22Rv1 (cell line): ENCODE results near the gene TIMM23.
"Not testable (repeated sequence)": the region's sequence is repeated elsewhere in the genome, so short reads cannot be mapped to it uniquely, and the experiment has no call there.

Source experiments
- CTCF ChIP-seq: fragments of 450-650 bp; IDR thresholded peaks from 2 replicates; pipeline ENCODE4 v1.5.1; 2017; ENCODE audit warnings: mild to moderate bottlenecking
- ZFX ChIP-seq: fragments of 450-650 bp; IDR thresholded peaks from 2 replicates; pipeline ENCODE4 v1.6.1; 2017; ENCODE audit warnings: antibody characterized with exemption, borderline replicate concordance

GRCh38 chr10:45978554-45978953 lies 6.3 kb downstream of the TIMM23 start:
- not testable (repeated sequence) for TF ChIP-seq CTCF, ZFX
